SK-N-DZ (cell line): Measurements from ENCODE around the gene DCAF17. TPM values are rescaled to one million over a fixed set of nuclear protein-coding genes. Genes with fewer than 3 reads are reported as not detected.

Experiments
- DNase-seq: peaks from one replicate; pipeline ENCODE4 v3.0.0-alpha.2; 2015; ENCODE audit warnings: low spot score
- polyA plus RNA-seq, 2 experiments: library from polyadenylated mRNA; depleted of rRNA; stranded (reverse); fragments of >200 nt; gene quantifications; 2 replicates each; pipeline ENCODE4 v1.2.3, GENCODE V29; 2014

Gene DCAF17, protein sequence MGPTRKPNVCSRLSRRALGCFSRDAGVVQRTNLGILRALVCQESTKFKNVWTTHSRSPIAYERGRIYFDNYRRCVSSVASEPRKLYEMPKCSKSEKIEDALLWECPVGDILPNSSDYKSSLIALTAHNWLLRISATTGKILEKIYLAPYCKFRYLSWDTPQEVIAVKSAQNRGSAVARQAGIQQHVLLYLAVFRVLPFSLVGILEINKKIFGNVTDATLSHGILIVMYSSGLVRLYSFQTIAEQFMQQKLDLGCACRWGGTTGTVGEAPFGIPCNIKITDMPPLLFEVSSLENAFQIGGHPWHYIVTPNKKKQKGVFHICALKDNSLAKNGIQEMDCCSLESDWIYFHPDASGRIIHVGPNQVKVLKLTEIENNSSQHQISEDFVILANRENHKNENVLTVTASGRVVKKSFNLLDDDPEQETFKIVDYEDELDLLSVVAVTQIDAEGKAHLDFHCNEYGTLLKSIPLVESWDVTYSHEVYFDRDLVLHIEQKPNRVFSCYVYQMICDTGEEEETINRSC
- 16.5 and 22.0 TPM in 2 replicates for polyA plus RNA-seq (2014; cell fraction: cytosol; rRNA removed)
- polyA plus RNA-seq (2014; cell fraction: nucleus; rRNA removed), result 35.3 and 43.2 TPM in 2 replicates

DNA sequence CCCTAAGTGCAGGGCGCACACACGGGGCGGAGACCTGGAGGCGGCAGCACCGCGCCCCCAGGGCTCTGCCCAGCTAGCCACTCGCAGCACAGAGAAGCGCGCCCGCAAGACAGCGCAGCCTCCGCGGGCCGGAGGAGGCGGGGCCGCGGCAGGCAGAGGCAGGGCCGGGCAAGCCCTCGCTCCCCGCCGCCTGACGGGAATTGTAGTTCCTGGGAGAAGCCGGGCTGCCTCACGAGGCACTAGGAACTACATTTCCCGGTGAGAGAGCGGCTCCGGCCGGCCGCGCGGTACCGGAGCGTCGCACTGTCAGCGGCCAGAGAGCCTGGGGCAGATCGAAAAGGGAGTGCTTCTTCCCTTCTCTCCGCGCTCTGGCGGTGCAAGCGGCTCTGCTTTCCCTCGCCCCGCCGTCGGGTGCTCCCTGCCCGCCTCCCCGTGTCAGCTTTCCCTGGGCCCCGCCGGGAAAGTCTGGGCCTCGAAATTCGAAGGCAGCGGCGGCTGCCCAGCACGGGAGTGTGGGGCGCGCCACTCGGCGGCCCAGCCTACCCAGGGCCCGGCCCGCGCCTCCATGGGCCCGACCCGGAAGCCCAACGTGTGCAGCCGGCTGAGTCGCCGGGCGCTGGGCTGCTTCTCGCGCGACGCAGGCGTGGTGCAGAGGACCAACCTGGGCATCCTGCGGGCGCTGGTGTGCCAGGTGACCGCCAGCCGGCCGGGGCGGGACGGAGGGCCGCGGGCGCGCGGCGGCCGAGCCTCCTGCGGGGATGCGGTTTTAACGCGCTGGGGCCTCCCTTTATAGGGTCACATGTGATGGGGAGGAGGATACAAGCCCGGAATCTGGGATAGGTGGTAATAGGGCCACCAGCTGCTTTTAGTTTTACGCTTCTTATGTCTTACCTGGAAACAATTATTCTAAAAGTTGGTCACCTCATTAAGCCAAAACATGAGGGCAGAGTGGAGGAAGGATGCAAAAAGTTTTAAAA is at the start of gene DCAF17:
DCAF17 (plus strand) TSS at position 214 of the 977 bp plus-strand sequence; CDS start at position 566, 352 bp downstream.
- DNase-seq, result peak; percentile 96

DNA sequence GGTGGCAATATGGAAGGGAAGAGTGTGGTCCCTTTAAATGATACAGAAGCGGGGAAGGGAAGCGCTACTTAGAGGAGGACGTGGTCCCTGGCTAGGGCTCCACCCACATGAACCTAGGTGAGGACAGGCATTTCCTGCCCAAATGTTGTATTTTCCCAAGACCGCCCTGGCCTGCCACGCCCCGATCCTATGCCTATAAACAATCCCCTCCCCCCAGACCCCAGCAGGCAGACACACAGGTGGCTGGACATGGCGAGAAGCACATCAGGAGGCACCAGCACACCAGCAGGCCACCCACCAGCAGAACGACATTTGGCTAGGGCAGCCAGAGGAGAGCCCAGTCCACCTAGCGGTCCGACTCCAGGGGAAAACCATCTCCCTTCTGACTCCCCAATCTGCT is 47.4 kb upstream of the DCAF17 start:
- no peak for DNase-seq

DNA sequence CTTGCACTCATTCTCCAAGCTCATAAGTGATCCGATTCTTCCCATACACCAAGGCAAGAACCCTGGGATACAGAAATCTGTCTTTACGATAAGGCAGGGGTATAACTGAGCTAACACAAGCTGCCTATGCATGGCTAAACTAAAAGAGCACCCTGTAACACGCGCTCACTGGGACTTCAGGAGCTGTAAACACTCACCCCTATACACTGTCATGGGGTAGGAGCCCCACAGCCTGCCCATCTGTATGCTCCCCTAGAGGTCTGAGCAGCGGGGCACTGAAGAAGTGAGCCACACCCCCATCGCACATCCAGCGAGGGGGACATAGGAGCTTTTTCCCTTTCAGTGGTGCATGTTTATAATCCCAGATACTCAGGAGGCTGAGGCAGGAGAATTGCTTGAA is 47.0 kb upstream of the DCAF17 start:
- no peak for DNase-seq

GRCh38 chr2:171389325-171389724 is 44.7 kb upstream of the DCAF17 start:
- DNase-seq, result no peak

DNA sequence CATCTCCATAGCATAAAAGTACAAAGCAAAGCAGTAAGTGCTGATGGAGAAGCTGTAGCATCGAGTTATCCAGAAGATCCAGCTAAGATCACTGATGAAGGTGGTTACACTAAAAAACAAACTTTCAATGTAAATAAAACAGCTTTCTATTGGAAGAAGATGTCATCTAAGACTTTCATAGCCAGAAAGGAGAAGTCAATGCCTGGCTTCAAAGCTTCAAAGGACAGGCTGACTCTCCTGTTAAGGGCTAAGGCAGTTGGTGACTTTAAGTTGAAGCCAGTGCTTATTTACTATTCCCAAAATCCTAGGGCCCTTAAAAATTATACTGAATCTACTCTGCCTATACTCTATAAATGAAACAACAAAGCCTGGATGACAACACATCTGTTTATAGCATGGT is 44.2 kb upstream of the DCAF17 start:
- DNase-seq, result no peak

GRCh38 chr2:171390941-171391516 is 43.0 kb upstream of the DCAF17 start:
- no peak for DNase-seq

- DNase-seq, result no peak
Measured at GRCh38 chr2:171391532-171391931, 42.5 kb upstream of the DCAF17 start.

DNA sequence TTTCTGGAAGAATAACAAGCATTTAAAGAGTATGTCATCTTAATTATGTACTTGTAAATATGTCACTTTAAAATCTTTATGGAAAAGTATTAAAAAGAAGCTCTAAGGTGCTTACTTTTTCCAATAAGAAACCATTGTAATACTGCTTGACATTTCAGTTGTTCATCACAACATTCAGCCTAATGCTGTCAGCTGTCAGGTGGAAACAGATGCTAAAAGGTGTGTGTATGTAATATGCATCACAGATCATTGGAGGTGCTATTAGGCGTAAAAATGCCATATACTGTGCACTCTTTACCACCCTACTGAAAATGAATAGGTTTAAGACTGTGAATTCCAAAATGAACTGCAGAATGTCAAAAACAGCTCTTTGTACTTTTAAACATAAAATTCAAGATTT is 40.5 kb upstream of the DCAF17 start:
- no peak for DNase-seq

GRCh38 chr2:171394164-171394740 is 39.8 kb upstream of the DCAF17 start:
- no peak for DNase-seq

- no peak for DNase-seq
Measured at GRCh38 chr2:171399292-171399691, 34.7 kb upstream of the DCAF17 start.

DNA sequence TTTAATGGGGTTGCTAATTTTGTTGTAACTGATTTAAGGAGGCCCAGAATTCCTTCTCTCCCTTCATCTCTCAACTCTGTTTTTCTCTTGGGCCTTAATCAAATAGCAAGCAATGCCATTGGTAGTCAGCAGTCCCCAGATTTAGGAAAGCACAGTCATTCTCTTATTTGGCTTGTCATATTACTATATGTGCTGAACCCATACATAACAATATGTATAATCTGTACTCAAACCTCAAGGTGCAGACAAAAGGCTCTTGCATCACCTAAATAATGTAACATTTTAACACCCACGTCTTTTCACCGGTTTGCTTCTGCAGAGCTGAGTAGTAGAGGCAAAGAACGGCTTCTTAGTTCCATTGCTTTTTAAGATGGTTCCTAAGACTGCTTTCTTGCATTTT is 33.6 kb upstream of the DCAF17 start:
- DNase-seq, result no peak

DNA sequence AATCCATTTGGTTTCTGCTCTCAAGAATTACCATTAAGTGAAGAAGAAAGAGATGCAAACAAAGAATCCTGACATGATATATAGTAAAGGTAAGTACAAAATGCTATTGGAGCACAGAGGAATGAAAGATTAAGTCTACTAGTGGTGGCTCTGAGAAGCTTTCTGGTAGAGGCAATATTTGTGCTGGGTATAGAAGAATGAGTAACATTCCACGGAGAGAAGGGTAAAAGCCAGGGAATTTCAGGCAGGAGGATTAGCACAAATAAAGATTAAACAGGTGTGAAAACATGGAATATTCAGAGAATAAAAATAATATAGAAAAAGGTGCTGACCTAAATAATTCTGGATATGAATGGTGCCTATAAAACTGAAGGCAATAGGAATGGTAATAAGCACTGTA is 32.1 kb upstream of the DCAF17 start:
- no peak for DNase-seq

DNA sequence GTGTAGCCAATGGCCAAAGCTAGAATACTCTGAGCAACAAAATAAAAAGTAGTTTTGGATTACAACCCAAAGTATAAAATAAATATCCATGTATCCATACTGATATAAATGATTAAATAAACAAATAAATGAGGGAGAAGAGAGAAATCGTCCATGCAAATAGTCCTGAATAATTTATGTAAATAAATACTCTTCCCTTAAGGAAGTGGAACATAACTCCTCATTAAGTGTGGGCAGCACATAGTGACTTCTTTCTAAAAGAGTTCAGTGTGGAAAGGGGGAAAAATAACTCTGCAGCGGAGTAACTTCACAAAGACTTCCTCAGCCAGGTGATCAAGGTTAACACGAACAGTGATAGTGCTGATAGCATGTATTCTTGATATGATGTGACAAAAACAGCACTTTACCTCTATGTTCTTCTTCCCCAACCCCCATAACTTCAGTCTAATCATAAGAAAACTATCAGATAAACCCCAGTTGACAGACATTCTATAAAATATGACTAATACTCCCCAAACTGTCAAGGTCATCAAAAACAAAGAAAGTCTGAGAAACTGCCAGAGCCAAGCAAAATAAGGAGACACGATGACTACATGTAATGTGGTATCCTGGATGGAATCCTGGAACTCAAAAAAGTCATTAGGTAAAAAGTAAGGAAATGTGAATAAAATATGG is 31.0 kb upstream of the DCAF17 start:
- DNase-seq, result no peak

DNA sequence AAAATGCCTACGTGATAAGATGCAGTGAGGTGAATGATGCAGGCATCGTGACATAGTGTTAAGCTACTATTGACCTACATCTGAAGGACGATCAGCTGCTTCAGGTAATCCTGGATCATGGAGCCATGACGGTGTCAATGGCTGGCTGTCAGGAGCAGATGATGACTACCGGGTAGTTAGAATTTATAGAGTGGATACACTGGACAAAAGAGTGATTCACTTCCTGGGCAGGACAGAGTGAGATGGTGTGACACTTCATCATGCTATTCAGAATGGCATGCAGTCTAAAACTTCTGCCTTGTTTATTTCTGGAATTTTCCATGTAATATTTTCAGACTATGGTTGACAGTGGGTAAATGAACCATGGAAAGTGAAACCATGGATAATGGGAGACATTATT is 29.8 kb upstream of the DCAF17 start:
- DNase-seq, result no peak

DNA sequence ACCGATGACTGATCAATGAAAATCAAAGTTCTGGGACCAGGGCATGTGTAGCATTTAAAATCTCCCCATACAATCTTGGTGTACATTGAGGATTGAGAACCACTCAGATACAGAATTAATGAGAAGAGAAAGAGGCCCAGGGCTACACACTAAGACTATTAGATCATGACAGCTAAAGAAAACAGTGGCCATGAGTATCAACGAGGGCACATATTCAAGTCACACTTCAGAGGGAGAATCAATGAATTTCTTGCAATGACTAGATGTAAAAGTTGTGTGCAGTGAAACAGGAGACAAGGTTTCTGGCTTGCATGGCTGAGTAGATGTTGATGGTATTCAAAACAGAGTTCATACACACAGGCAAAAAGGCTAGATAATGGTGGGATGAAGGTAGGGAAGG is 29.3 kb upstream of the DCAF17 start:
- DNase-seq, result no peak

DNA sequence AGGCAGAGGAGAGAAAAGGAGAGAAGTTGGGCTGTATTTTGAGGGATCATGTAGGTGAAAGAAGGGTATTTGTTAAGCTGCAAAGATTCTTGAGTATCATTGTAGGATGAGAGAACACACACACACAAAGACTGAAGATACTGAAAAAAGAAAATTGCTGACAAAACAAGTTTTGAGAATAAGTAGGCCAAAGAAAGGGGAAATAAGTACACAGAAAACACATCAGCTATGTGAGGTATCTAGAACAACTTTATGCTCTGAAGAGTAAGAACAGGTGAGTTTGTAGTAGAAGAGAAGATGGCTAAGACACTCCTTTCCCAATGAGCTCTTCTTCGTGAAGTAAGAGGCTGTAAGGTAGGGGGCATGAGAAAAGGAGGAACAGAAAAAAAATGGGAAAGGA is 28.5 kb upstream of the DCAF17 start:
- DNase-seq, result no peak

DNA sequence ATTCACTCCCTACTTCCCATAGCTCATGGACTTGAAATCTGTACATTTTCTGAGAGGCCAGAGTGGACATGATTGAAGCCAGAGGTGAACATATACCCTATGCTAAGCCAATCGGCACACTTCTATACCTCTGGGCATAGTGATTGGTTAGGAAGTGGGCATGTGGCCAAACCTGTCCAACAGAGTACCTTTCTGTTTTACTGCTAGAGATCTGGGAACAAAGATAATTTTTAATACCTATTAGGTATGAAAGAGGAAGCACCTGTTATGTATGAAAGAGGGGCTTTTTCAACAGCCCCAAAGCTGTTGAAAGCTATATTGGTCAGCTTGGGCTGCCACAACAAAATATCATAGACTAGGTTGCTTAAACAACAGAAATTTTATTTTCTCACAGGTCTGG is 28.0 kb upstream of the DCAF17 start:
- DNase-seq, result no peak

GRCh38 chr2:171407030-171407675 is 26.9 kb upstream of the DCAF17 start:
- DNase-seq, result no peak

- no peak for DNase-seq
Measured at GRCh38 chr2:171407676-171408044, 26.4 kb upstream of the DCAF17 start.

DNA sequence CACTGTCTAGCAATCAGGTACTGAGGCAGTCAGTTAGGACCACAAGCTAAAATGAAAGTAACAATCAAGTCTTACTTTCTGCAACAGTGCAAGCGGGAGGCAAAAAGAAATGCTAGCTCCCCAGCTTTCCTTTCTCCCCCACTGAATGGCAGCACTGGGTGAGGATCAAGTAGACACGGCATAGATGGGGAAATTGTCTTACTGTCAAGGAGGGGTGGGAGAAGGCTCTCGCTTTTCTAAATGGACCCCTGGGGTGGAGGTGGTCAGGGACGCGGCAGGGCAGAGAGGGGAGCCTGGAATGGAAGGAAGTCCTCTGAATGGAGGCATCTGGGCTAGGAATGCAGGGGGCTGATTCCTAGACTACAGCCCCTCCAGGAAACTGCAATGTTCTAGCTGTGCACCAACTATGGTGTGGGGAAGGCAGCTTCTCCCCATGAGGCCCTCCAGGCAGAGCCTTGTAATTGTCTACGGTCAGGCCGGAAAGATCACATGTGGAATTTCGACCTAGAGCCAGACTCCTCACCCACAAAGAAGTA is 24.5 kb upstream of the DCAF17 start:
- DNase-seq, result no peak
